ENCODE results near the gene VPS37B. TPM values are rescaled to one million over a fixed set of nuclear protein-coding genes. Genes with fewer than 3 reads are reported as not detected.
A peak's percentile ranks its signal among the peaks of the same experiment; 100 is the strongest.

The VPS37B gene
- total and polyA plus RNA-seq, 5 donors from 2014 or later: 19.0 to 99.2 (median 21.3) TPM

DNA sequence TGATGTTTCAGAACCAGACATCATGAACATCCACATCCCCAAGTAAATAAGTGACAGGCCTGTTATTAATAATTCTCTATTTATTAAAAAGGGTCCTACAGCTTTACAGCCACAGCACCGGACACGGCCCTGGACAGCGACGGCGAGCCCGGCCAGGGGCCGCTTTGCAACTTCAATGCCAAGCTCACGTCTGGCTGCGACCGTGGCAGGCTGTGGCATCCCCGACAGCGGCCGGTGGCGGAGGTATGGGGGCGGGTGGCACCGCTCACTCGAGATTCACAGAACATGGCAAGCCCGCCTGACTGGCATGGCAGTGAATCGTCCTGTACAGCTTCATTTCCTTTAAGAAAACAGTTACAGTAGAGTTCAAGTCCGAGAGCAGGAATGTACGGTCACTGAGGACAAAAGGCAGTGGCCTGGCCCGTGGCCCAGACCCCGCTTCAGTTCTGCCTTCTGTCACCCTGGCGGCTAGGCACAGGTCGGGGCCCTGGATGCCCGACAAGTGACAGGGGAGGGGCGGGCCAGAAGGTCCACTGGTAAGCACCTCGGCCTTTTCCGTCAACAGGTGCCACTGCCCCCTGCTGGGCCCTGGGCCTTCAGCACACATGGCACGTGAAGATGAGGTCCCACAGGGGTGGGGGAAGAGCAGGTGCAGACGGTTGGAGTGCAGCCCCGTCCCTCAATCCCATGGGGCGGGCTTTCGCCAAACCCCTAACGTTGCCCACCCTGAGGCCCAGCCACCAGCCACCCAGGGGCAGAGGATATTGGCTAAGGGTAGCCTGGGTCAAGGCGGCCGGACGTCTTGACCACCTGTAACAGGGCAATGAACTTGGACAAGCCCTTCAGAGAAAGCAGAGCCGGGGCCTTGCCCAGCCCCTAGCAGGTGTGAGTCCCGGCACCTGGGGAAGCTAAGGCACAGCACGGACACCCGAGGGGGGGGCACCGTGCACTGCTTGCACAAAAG, 30.4 kb downstream of the VPS37B start:
- peaks cover 29% of the 10 kb centered on the region for H3K36me3 Mint-ChIP-seq

DNA sequence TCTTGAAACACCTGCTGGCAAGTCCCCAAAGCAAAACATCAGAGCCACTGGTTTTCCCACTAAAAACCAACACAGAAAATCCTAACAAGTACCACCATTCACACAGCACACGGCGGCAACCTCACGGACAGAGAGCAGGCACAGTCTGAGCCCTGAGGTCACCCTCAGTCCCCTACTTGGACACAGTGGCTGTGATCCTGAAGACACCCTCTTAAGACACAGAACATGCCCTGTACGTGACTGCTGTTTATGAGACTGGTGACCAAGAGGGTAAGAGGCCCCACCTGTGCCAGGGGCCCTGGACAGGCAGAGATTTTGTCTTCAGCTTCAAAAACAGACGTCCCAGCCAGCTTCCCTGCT, 31.1 kb downstream of the VPS37B start:
- no peak overlapping the region for H3K27ac ChIP-seq (ENCODE audit: insufficient read depth, low read length, poor library complexity, severe bottlenecking)
- Mint-ChIP-seq H3K9me3 (no peaks in the 10 kb centered on the region), H3K27ac (no peak overlapping the region), H3K4me1 (peaks cover 3 to 21% (median 9%) of the 10 kb centered on the region in 4 donors), H3K27me3 (no peaks in the 10 kb centered on the region), H3K36me3 (peaks cover 24% of the 10 kb centered on the region), H3K4me3 (peak overlapping the region in 1 of 4 donors; percentile 53)
- peaks cover 41% of the 10 kb centered on the region for H3K36me3 ChIP-seq (ENCODE audit: control insufficient read depth, insufficient read depth, low read length)
- H3K27me3 ChIP-seq (ENCODE audit: control insufficient read depth, insufficient read depth, low read length): no peaks in the 10 kb centered on the region
- ATAC-seq (ENCODE audit: low read depth in 2 of 2) (no peak), DNase-seq (no peak)
- H3K4me3 ChIP-seq (ENCODE audit: low read depth, low read length): no peak overlapping the region
- H3K9me3 ChIP-seq (ENCODE audit: control insufficient read depth in 2 of 2, low read length in 2 of 2): no peaks in the 10 kb centered on the region
- H3K4me1 ChIP-seq (ENCODE audit: control insufficient read depth, insufficient read depth, low read length, poor library complexity, severe bottlenecking): peaks cover 6% of the 10 kb centered on the region

More for the DNA sequence above, 30.4 kb downstream of the VPS37B start:
- no peaks in the 10 kb centered on the region for H3K27me3 ChIP-seq (ENCODE audit: control insufficient read depth, insufficient read depth, low read length)
- Mint-ChIP-seq H3K9me3 (no peaks in the 10 kb centered on the region), H3K27ac (no peak overlapping the region), H3K4me1 (peaks cover 4 to 22% (median 8%) of the 10 kb centered on the region in 4 donors), H3K27me3 (no peaks in the 10 kb centered on the region), H3K4me3 (peak overlapping the region in 2 of 4 donors; percentile 24 to 53)
- no peaks in the 10 kb centered on the region for H3K9me3 ChIP-seq (ENCODE audit: control insufficient read depth in 2 of 2, low read length in 2 of 2)
- no peak for ATAC-seq (ENCODE audit: low read depth in 2 of 2)
- H3K36me3 ChIP-seq (ENCODE audit: control insufficient read depth, insufficient read depth, low read length): peaks cover 47% of the 10 kb centered on the region
- no peak overlapping the region for H3K4me3 ChIP-seq (ENCODE audit: low read depth, low read length)
- H3K4me1 ChIP-seq (ENCODE audit: control insufficient read depth, insufficient read depth, low read length, poor library complexity, severe bottlenecking): peaks cover 6% of the 10 kb centered on the region
- H3K27ac ChIP-seq (ENCODE audit: insufficient read depth, low read length, poor library complexity, severe bottlenecking): no peak overlapping the region
- no peak for DNase-seq

DNA sequence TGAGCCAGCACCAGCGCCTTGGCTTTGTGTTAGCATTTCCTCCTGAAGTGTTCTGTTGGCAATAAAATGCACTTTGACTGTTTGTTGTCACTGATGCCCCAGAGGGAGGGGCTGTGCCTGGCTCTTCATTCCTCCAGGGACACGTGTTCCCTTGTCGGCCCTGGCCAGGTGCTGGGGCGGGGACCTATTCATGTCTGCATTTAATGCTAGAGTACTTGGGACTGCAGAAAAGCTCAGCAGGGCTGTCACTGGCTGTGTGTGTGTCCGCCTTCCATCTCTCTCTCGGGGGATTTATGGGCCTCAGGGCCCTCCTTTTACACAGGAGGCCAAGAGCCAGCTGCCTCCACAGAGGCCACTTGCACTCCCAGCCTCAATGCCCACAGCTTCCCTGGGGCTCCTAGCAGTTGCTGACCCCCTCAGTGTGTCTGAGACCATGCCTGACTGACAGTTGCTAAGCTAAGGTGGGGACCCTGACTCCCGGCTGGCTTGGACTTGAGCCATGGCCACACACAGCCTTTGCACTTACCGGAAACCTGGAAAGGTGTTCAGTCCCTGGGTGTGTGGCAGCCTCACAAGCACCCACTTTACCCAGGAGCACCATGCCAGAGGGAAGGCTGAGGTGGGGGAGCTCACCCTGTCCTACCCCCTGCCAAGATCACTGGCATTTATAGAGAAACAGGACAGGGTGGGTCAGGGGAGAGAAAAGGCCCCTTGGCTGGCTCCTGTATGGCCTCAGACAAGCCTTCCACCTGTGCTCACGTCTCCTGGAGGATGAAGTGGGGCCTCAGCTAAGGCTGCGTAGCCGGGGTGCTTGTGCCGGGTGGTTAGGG, 32.8 kb downstream of the VPS37B start:
- Mint-ChIP-seq H3K4me1 (peaks cover 0 to 8% (median 3%) of the 10 kb centered on the region in 4 donors), H3K27me3 (no peaks in the 10 kb centered on the region), H3K36me3 (peaks cover 10% of the 10 kb centered on the region), H3K27ac (peak overlapping the region in 1 of 3 donors; percentile 11), H3K9me3 (no peaks in the 10 kb centered on the region), H3K4me3 (peak overlapping the region in 1 of 4 donors; percentile 78)
- Histone ChIP-seq H3K4me1 (ENCODE audit: control insufficient read depth, insufficient read depth, low read length, poor library complexity, severe bottlenecking) (peaks cover 6% of the 10 kb centered on the region), H3K27me3 (ENCODE audit: control insufficient read depth, insufficient read depth, low read length) (no peaks in the 10 kb centered on the region), H3K36me3 (ENCODE audit: control insufficient read depth, insufficient read depth, low read length) (peaks cover 25% of the 10 kb centered on the region), H3K27ac (ENCODE audit: insufficient read depth, low read length, poor library complexity, severe bottlenecking) (no peak overlapping the region), H3K9me3 (ENCODE audit: control insufficient read depth in 2 of 2, low read length in 2 of 2) (no peaks in the 10 kb centered on the region), H3K4me3 (ENCODE audit: low read depth, low read length) (no peak overlapping the region)
- ATAC-seq (ENCODE audit: low read depth in 2 of 2) (no peak), DNase-seq (no peak)

DNA sequence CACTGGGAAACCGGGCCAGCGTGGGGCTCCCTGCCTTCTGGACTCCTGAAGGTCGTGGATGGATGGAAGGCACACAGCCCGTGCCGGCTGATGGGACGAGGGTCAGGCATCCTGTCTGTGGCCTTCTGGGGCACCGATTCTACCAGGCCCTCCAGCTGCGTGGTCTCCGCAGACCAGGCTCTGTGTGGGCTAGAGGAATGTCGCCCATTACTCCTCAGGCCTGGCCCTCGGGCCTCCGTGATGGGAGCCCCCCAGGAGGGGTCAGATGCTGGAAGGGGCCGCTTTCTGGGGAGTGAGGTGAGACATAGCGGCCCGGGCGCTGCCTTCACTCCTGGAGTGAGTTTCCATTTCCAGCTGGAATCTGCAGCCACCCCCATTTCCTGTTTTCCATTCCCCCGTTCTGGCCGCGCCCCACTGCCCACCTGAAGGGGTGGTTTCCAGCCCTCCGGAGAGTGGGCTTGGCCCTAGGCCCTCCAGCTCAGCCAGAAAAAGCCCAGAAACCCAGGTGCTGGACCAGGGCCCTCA, 33.8 kb downstream of the VPS37B start:
- H3K36me3 ChIP-seq (ENCODE audit: control insufficient read depth, insufficient read depth, low read length): peaks cover 17% of the 10 kb centered on the region

DNA sequence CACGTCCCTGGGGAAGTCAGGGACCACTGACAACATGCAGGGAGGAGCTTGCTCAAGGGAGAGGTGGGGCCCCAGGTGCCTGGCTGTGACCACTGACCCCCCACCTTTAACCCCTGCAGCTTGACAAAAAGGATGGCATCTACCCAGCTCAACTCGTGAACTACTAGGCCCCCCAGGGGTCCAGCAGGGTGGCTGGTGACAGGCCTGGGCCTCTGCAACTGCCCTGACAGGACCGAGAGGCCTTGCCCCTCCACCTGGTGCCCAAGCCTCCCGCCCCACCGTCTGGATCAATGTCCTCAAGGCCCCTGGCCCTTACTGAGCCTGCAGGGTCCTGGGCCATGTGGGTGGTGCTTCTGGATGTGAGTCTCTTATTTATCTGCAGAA, 34.3 kb downstream of the VPS37B start:
- H3K4me1 ChIP-seq (ENCODE audit: control insufficient read depth, insufficient read depth, low read length, poor library complexity, severe bottlenecking): peaks cover 6% of the 10 kb centered on the region
- no peak overlapping the region for H3K27ac ChIP-seq (ENCODE audit: insufficient read depth, low read length, poor library complexity, severe bottlenecking)
- ATAC-seq (ENCODE audit: low read depth in 2 of 2): no peak

More for the DNA sequence above, 33.8 kb downstream of the VPS37B start:
- H3K4me1 Mint-ChIP-seq: peaks cover 0 to 8% (median 3%) of the 10 kb centered on the region in 4 donors
- no peak overlapping the region for H3K27ac ChIP-seq (ENCODE audit: insufficient read depth, low read length, poor library complexity, severe bottlenecking)
- no peaks in the 10 kb centered on the region for H3K27me3 Mint-ChIP-seq
- H3K36me3 Mint-ChIP-seq: peaks cover 13% of the 10 kb centered on the region
- H3K4me3 ChIP-seq (ENCODE audit: low read depth, low read length): no peak overlapping the region
- DNase-seq: no peak
- H3K9me3 ChIP-seq (ENCODE audit: control insufficient read depth in 2 of 2, low read length in 2 of 2): no peaks in the 10 kb centered on the region
- H3K9me3 Mint-ChIP-seq: no peaks in the 10 kb centered on the region
- H3K4me3 Mint-ChIP-seq: no peak overlapping the region
- H3K27me3 ChIP-seq (ENCODE audit: control insufficient read depth, insufficient read depth, low read length): no peaks in the 10 kb centered on the region
- H3K4me1 ChIP-seq (ENCODE audit: control insufficient read depth, insufficient read depth, low read length, poor library complexity, severe bottlenecking): peaks cover 6% of the 10 kb centered on the region
- ATAC-seq (ENCODE audit: low read depth in 2 of 2): no peak
- H3K27ac Mint-ChIP-seq: peak overlapping the region in 2 of 3 donors; percentile 71 to 73

DNA sequence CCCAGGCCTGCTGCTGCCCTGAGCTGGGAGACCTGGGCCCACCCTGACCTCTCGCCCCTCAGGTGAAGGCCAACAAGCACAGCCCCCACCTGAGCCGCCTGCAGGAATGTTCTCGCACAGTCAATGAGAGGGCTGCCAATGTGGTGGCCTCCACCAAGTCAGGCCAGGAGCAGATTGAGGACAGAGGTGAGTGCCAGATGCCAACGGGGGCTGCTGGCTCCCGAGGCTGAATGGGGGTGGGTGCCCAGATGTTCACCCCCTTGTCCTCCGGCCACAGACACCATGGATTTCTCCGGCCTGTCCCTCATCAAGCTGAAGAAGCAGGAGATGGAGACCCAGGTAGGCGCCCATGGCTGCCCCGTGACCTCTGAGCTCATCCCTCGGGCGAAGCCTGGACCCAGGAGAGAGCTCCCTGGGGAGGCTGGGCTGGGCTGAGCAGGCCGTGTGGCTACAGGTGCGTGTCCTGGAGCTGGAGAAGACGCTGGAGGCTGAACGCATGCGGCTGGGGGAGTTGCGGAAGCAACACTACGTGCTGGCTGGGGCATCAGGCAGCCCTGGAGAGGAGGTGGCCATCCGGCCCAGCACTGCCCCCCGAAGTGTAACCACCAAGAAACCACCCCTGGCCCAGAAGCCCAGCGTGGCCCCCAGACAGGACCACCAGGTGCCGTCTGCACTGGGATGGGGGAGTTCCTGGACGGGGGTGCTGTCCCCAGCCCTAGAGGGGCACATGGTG, 34.9 kb downstream of the VPS37B start:
- Histone ChIP-seq H3K4me1 (ENCODE audit: control insufficient read depth, insufficient read depth, low read length, poor library complexity, severe bottlenecking) (peaks cover 6% of the 10 kb centered on the region), H3K4me3 (ENCODE audit: low read depth, low read length) (no peak overlapping the region), H3K36me3 (ENCODE audit: control insufficient read depth, insufficient read depth, low read length) (peaks cover 7% of the 10 kb centered on the region), H3K27ac (ENCODE audit: insufficient read depth, low read length, poor library complexity, severe bottlenecking) (no peak overlapping the region), H3K27me3 (ENCODE audit: control insufficient read depth, insufficient read depth, low read length) (no peaks in the 10 kb centered on the region), H3K9me3 (ENCODE audit: control insufficient read depth in 2 of 2, low read length in 2 of 2) (no peaks in the 10 kb centered on the region)
- DNase-seq: no peak
- Mint-ChIP-seq H3K4me3 (no peak overlapping the region), H3K9me3 (no peaks in the 10 kb centered on the region), H3K27ac (peak overlapping the region in 1 of 3 donors; percentile 69), H3K4me1 (peaks cover 0 to 8% (median 3%) of the 10 kb centered on the region in 4 donors), H3K27me3 (no peaks in the 10 kb centered on the region), H3K36me3 (peaks cover 11% of the 10 kb centered on the region)
- no peak for ATAC-seq (ENCODE audit: low read depth in 2 of 2)

More for the DNA sequence above, 34.3 kb downstream of the VPS37B start:
- no peaks in the 10 kb centered on the region for H3K27me3 ChIP-seq (ENCODE audit: control insufficient read depth, insufficient read depth, low read length)
- Mint-ChIP-seq H3K9me3 (no peaks in the 10 kb centered on the region), H3K36me3 (peaks cover 11% of the 10 kb centered on the region), H3K27ac (peak overlapping the region in 2 of 3 donors; percentile 71 to 73), H3K27me3 (no peaks in the 10 kb centered on the region), H3K4me3 (no peak overlapping the region), H3K4me1 (peaks cover 0 to 8% (median 3%) of the 10 kb centered on the region in 4 donors)
- DNase-seq: no peak
- no peaks in the 10 kb centered on the region for H3K9me3 ChIP-seq (ENCODE audit: control insufficient read depth in 2 of 2, low read length in 2 of 2)
- H3K4me3 ChIP-seq (ENCODE audit: low read depth, low read length): no peak overlapping the region
- peaks cover 13% of the 10 kb centered on the region for H3K36me3 ChIP-seq (ENCODE audit: control insufficient read depth, insufficient read depth, low read length)

Data from CD4-positive, CD25-positive, alpha-beta regulatory T cell (primary cell).